Peyer's patch (tissue), 4 donors: ENCODE results near the gene UNKL. TPM values are rescaled to one million over a fixed set of nuclear protein-coding genes. Genes with fewer than 3 reads are reported as not detected.

Experiments used
- DNase-seq, 3 donors: peaks; one replicate each; pipeline ENCODE4 v3.0.0-alpha.2; 2017 to 2019
- H3K27ac ChIP-seq, 4 donors: fragments of 200-600 bp; sonication (generic); one replicate each; pipeline ENCODE4 v1.5.1; 2016 to 2019
- H3K27me3 ChIP-seq, 2 donors: fragments of 200-600 bp; sonication (generic); one replicate each; pipeline ENCODE4 v1.5.1; 2019
- H3K36me3 ChIP-seq, 3 donors: fragments of 200-600 bp; sonication (generic); one replicate each; pipeline ENCODE4 v1.5.1; 2016 to 2019
- H3K4me1 ChIP-seq, 4 donors: fragments of 200-600 bp; sonication (generic); one replicate each; pipeline ENCODE4 v1.5.1; 2016 to 2019
- H3K4me3 ChIP-seq, 4 donors: fragments of 200-600 bp; sonication (generic); 1 replicate in 3 of 4; 2 replicates in 1 of 4; pipeline ENCODE4 v1.5.1; 2016 to 2019; ENCODE audit warnings: mild to moderate bottlenecking in 1 of 4
- H3K9me3 ChIP-seq, 4 donors: fragments of 200-600 bp; sonication (generic); one replicate each; pipeline ENCODE4 v1.5.1; 2016 to 2019; ENCODE audit warnings: mild to moderate bottlenecking in 1 of 4
- CTCF ChIP-seq, 6 experiments: fragments of 450-650 bp in 4 of 6; fragments of 200-600 bp in 2 of 6; sonication (generic) in 1 of 6; IDR thresholded peaks; one replicate each; pipeline ENCODE4 v1.5.1; 2017 to 2019; ENCODE audit warnings: antibody characterized with exemption in 6 of 6, mild to moderate bottlenecking in 3 of 6, moderate library complexity in 1 of 6
- POLR2A ChIP-seq, 2 donors: fragments of 450-650 bp; IDR thresholded peaks; one replicate each; pipeline ENCODE4 v1.5.1; 2017; ENCODE audit warnings: antibody characterized with exemption in 2 of 2, mild to moderate bottlenecking in 2 of 2, moderate library complexity in 2 of 2
- total RNA-seq, 4 donors: library from RNA; depleted of rRNA; stranded (reverse); fragments of >200 nt; gene quantifications; one replicate each; pipeline ENCODE4 v1.1.0, GENCODE V29; 2016

UNKL gene
- total RNA-seq, 4 donors from 2014 or later: 10.9 to 113 (median 38.4) TPM

DNA sequence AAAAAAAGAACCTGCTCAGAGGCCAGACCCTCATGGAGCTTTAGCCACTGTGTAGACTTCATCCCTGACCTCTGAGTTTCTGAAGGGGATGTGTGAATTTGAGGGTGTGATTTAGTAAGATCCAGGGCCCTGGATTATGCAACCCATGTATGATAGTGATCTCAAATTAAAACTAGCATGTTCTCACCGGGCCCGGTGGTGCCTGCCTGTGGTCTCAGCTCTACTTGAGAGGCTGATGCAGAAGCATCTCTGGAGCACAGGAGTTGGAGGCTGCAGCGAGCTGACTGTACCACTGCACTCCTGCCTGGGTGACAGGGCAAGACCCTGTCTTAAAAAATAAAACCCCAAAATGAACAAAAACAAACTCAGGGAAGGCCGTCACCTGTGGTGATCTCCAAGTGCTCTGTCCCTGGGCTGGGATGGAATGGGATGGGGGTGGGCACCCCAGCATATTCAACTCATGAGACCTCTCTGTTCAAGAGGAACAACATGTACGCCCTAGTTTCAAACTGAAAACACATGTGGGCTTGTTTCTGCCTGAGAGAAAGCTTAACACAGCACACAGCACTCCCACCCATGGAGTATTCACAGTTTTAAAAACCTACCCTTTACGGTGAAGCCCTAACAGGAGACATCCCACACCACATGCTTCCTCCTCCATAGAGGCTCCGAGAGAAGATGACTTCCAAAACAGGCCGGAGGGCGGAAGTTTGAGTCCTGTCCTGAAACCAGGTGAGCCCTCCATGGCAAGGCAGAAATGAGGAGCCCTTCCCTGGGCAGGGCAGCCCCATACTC, 32.7 kb downstream of the UNKL start:
- Histone ChIP-seq H3K36me3 (peaks cover 0 to 43% (median 0%) of the 10 kb centered on the region in 3 donors), H3K9me3 (no peaks in the 10 kb centered on the region), H3K4me1 (peaks cover 4 to 22% (median 13%) of the 10 kb centered on the region in 4 donors), H3K27me3 (no peaks in the 10 kb centered on the region), H3K27ac (no peak overlapping the region), H3K4me3 (no peak overlapping the region)
- no peak for DNase-seq
- TF ChIP-seq CTCF (IDR thresholded peaks at IDR 0.05): no peak
- no peak for TF ChIP-seq POLR2A (IDR thresholded peaks at IDR 0.05)

DNA sequence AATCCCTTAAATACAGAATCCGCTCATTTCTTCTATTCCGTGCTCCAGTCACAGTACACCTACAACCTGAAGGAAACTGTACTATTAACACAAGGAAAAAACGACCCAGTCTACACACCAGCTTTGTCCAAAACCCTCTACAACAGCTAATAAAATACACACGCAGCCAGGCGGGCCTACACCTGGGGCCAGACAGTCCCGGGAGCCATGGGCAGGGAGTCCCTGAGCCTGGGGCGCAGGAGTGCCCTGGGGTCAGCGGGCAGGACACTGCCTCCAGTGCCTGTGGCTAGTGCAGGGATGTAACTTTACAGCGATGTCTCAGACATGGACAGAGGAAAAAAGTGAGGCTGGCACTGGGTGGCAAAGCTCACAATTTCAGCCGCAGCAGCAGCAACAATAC, 34.3 kb downstream of the UNKL start:
- DNase-seq: no peak
- no peak for TF ChIP-seq POLR2A (IDR thresholded peaks at IDR 0.05)
- no peak for TF ChIP-seq CTCF (IDR thresholded peaks at IDR 0.05)
- H3K27ac ChIP-seq: no peak overlapping the region
- peaks cover 4 to 22% (median 13%) of the 10 kb centered on the region in 4 donors for H3K4me1 ChIP-seq
- no peaks in the 10 kb centered on the region for H3K27me3 ChIP-seq
- H3K4me3 ChIP-seq: peak overlapping the region in 1 of 4 donors; percentile 54
- H3K36me3 ChIP-seq: peaks cover 0 to 46% (median 0%) of the 10 kb centered on the region in 3 donors
- no peaks in the 10 kb centered on the region for H3K9me3 ChIP-seq

DNA sequence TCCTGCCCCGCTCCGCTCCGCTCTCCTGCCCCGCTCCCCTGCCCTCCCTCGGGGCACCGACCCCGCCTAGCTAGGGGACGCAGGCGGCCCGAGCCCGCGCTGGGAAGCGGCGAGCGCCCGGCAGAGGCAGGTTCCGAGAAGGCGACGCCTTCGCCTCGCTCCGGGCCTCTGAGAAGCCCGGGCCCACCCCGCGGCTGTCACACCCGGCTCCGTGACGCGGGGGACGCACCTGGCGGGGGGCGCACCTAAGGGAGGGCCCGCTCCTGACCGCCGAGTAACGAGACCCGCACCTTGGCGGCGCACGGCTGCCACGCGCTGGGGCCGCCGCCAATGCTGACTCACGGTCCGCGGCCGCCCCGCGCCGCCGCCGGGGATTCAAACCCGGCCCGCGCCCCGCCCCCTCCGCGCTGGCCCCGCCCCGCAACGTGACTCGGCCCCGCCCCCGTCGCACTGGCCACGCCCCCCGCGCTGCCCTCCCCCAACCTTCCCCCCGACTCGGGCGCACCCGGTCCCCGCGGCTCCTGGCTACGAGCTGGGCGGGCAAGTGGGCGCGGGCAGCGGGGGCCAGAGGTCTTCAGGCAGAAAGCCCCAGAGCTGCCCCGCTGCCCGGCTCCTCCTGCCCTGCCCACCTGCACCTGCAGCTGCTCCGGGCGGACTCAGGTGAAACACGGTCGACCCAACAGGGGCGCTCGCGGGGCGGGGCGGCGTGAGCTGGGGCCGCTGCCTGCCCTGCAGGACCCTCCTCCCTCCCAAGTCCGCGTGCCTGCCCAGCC, 35.0 kb downstream of the UNKL start:
- Histone ChIP-seq H3K27ac (peak overlapping the region; percentile 33 to 62 (median 56)), H3K36me3 (peaks cover 0 to 46% (median 0%) of the 10 kb centered on the region in 3 donors), H3K9me3 (no peaks in the 10 kb centered on the region), H3K4me3 (peak overlapping the region; percentile 43 to 65 (median 58)), H3K27me3 (no peaks in the 10 kb centered on the region), H3K4me1 (peaks cover 4 to 22% (median 13%) of the 10 kb centered on the region in 4 donors)
- DNase-seq: peak; percentile 48 to 80 (median 67)
- TF ChIP-seq POLR2A (IDR thresholded peaks at IDR 0.05): no peak
- TF ChIP-seq CTCF (IDR thresholded peaks at IDR 0.05): no peak

GRCh38 chr16:1378804-1379303, 35.6 kb downstream of the UNKL start:
- TF ChIP-seq CTCF (IDR thresholded peaks at IDR 0.05): no peak
- TF ChIP-seq POLR2A (IDR thresholded peaks at IDR 0.05): no peak
- Histone ChIP-seq H3K4me3 (peak overlapping the region; percentile 43 to 65 (median 58)), H3K4me1 (peaks cover 4 to 22% (median 13%) of the 10 kb centered on the region in 4 donors), H3K9me3 (no peaks in the 10 kb centered on the region), H3K27ac (peak overlapping the region; percentile 33 to 62 (median 56)), H3K36me3 (peaks cover 0 to 46% (median 0%) of the 10 kb centered on the region in 3 donors), H3K27me3 (no peaks in the 10 kb centered on the region)
- peak; percentile 45 to 82 (median 80) for DNase-seq

- TF ChIP-seq CTCF (IDR thresholded peaks at IDR 0.05): no peak
- TF ChIP-seq POLR2A (IDR thresholded peaks at IDR 0.05): no peak
- Histone ChIP-seq H3K27me3 (no peaks in the 10 kb centered on the region), H3K9me3 (no peaks in the 10 kb centered on the region), H3K4me3 (peak overlapping the region in 2 of 4 donors; percentile 54 to 65), H3K4me1 (peaks cover 4 to 22% (median 13%) of the 10 kb centered on the region in 4 donors), H3K36me3 (peaks cover 0 to 40% (median 0%) of the 10 kb centered on the region in 3 donors), H3K27ac (no peak overlapping the region)
- no peak for DNase-seq
Measured at GRCh38 chr16:1378087-1378803, 36.3 kb downstream of the UNKL start.
